ENCODE measurements around the gene RBPJL. TPM values are rescaled to one million over a fixed set of nuclear protein-coding genes. Genes with fewer than 3 reads are reported as not detected.

Gene RBPJL
- total RNA-seq, 1 experiment from 2014 or later, result 0.85 TPM

DNA sequence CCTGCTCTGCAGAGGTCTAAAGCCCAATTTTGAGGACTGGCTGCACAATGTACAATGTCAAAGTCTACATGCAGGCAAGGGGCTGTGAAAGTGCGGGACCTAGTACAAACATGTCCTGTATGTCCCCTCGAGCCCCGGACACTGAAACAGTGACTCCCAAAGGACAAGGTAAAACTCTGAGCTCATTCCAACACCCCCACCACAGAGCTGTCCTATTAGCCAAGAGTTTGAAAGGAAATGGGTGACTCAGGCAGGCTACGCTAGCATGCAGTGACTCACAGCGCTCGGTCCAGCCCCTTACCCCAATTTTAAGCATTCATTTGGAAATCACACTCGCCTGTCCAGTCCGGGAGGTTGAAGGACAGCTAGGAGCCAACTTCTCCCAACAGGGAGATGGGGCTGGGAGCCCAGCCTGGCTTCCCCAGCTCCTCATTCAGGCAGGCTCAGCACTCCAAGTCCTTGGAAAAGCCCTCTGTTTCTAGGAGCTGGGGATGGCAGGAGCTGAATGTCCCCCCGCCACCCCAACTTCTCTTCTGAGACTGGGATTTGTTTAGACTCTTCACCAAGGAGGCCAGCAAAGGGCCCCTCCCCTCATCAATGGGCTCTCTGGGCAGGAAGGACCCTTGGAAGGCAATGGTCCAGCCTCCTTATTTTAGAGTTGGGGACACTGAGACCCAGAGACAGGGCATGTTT is 37.7 kb downstream of the RBPJL start:
- peaks cover 83% of the 10 kb centered on the region for H3K4me1 Mint-ChIP-seq
- H3K36me3 Mint-ChIP-seq, result peaks cover 5% of the 10 kb centered on the region
- H3K9me3 Mint-ChIP-seq, result no peaks in the 10 kb centered on the region
- H3K27ac Mint-ChIP-seq, result peak overlapping the region; percentile 98
- no peaks in the 10 kb centered on the region for H3K27me3 Mint-ChIP-seq (ENCODE audit: low read depth)
- POLR2A ChIA-PET, result interaction anchor here (1.1 kb wide), 1 partner anchor 18 kb away, joined by 5 read pairs; the partner anchor contains the start of gene SYS1
- ATAC-seq, result no peak
- TF ChIP-seq CREM (CRISPR knock-in tag; IDR thresholded peaks at IDR 0.05), result no peak
- TF ChIP-seq ZNF121 (CRISPR knock-in tag; IDR thresholded peaks at IDR 0.05), result peak; percentile 20; the same call in 1 of the 2 replicates
- CTCF ChIA-PET, result interaction anchor here (0.6 to 4.4 kb wide), 9 partner anchors 8 to 93 kb away, joined by 3 to 27 read pairs (median 4); partner anchors contain the start of genes MATN4 and SYS1
- H3K4me3 Mint-ChIP-seq, result no peak overlapping the region; the same call in 1 of the 2 replicates
- DNase-seq (ENCODE audit: low spot score), result no peak

DNA sequence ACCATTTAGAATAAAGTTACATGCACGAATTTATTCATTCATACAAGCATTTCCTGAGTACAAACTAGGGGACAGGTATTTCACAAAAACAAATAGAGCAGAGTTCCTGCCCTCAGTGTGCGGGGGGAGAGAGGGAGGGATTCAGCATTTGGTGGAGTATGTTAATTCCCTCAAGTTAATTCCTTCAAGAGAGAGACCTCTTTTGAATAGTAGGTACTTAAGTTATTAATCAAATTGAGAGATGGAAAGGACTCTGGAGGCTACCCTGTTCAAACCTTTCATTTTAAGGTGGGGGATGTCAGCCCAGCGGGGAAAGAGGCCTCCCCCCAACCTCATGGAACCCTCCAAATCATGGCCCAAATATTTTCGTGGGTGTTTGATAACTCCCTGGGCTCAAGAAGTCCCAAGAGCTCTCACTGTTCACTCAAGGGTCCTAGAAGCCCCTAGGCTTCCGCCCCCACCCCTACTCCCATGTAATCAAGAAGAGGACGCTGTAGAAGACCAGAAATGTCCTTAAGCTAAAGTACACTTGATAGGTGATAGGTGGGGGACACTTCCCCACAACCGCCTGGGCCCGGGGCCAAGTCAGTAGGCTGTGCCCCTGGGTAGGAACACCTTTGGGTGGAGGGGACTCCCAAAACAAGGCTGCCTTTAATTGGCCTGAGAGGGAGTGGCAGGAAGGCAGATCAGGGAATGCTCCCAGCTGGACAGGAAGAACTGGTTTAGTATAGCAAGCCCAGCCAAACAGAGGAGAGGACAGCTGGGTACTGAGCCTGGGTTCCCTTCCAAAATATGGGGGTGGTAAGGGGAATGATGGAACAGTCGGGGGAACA is 38.7 kb downstream of the RBPJL start:
- ChIA-PET CTCF (interaction anchor here (0.9 to 4.4 kb wide), 8 partner anchors 17 to 92 kb away, joined by 4 to 27 read pairs (median 8); partner anchors contain the start of genes MATN4 and SYS1), POLR2A (interaction anchor here (1.1 kb wide), 1 partner anchor 17 kb away, joined by 5 read pairs; the partner anchor contains the start of gene SYS1)
- no peaks in the 10 kb centered on the region for H3K9me3 Mint-ChIP-seq
- TF ChIP-seq GTF2I (CRISPR knock-in tag; conservative IDR thresholded peaks at IDR 0.05) (no peak), SMAD4 (CRISPR knock-in tag; IDR thresholded peaks at IDR 0.05) (no peak), CREM (CRISPR knock-in tag; IDR thresholded peaks at IDR 0.05) (no peak), E2F1 (CRISPR knock-in tag; IDR thresholded peaks at IDR 0.05) (no peak), FOXK1 (CRISPR knock-in tag; IDR thresholded peaks at IDR 0.05) (no peak), ZNF232 (CRISPR knock-in tag; IDR thresholded peaks at IDR 0.05) (no peak), USF2 (CRISPR knock-in tag; IDR thresholded peaks at IDR 0.05) (no peak), PREB (CRISPR knock-in tag; IDR thresholded peaks at IDR 0.05; ENCODE audit: borderline replicate concordance) (no peak), ZNF263 (CRISPR knock-in tag; IDR thresholded peaks at IDR 0.05; ENCODE audit: low read depth) (no peak), NFATC4 (CRISPR knock-in tag; IDR thresholded peaks at IDR 0.05) (no peak), ATF1 (CRISPR knock-in tag; IDR thresholded peaks at IDR 0.05) (no peak), SMAD3 (CRISPR knock-in tag; IDR thresholded peaks at IDR 0.05; ENCODE audit: borderline replicate concordance) (no peak), ETV6 (CRISPR knock-in tag; IDR thresholded peaks at IDR 0.05) (no peak)
- TF ChIP-seq, protein P1, sequence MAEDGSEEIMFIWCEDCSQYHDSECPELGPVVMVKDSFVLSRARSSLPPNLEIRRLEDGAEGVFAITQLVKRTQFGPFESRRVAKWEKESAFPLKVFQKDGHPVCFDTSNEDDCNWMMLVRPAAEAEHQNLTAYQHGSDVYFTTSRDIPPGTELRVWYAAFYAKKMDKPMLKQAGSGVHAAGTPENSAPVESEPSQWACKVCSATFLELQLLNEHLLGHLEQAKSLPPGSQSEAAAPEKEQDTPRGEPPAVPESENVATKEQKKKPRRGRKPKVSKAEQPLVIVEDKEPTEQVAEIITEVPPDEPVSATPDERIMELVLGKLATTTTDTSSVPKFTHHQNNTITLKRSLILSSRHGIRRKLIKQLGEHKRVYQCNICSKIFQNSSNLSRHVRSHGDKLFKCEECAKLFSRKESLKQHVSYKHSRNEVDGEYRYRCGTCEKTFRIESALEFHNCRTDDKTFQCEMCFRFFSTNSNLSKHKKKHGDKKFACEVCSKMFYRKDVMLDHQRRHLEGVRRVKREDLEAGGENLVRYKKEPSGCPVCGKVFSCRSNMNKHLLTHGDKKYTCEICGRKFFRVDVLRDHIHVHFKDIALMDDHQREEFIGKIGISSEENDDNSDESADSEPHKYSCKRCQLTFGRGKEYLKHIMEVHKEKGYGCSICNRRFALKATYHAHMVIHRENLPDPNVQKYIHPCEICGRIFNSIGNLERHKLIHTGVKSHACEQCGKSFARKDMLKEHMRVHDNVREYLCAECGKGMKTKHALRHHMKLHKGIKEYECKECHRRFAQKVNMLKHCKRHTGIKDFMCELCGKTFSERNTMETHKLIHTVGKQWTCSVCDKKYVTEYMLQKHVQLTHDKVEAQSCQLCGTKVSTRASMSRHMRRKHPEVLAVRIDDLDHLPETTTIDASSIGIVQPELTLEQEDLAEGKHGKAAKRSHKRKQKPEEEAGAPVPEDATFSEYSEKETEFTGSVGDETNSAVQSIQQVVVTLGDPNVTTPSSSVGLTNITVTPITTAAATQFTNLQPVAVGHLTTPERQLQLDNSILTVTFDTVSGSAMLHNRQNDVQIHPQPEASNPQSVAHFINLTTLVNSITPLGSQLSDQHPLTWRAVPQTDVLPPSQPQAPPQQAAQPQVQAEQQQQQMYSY (CRISPR knock-in tag; IDR thresholded peaks at IDR 0.05), result no peak
- ATAC-seq (no peak), DNase-seq (ENCODE audit: low spot score) (no peak)
- peak overlapping the region; percentile 89 for H3K4me3 Mint-ChIP-seq
- peaks cover 73% of the 10 kb centered on the region for H3K4me1 Mint-ChIP-seq
- H3K27ac Mint-ChIP-seq, result peak overlapping the region; percentile 98; the same call in 1 of the 2 replicates
- no peaks in the 10 kb centered on the region for H3K27me3 Mint-ChIP-seq (ENCODE audit: low read depth)
- peaks cover under 1% of the 10 kb centered on the region for H3K36me3 Mint-ChIP-seq

All from WTC11 (cell line).